ENCODE measurements around the gene HNRNPA0. TPM values are rescaled to one million over a fixed set of nuclear protein-coding genes. Genes with fewer than 3 reads are reported as not detected.

The HNRNPA0 gene
- total RNA-seq, 1 experiment from 2014 or later: 13.0 TPM

DNA sequence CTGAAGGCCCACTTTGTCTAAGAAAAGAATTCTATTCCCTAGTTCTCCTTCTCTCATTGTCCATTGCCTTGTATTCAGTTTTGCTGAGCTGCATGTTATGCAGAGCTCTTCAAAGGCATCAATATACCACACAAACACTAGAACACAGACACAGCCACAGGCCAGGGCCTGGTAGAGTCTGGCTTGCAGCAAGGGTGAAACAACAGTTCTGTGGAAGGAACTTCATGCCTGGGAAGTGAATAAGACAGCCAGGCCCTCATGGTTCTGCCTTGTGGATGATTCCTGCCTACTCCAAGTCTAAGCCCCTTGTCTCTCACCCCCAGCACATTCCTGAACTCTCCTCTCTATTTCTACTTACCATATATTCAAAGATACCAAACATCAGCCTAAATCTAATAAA, 49.1 kb downstream of the HNRNPA0 start:
- ChIA-PET POLR2A (ENCODE audit: unreplicated experiment) (no interaction called here), CTCF (no interaction called here)
- DNase-seq (no peak), ATAC-seq (no peak)
- Histone ChIP-seq H3K4me3 (ENCODE audit: low read length) (no peak overlapping the region), H3K36me3 (ENCODE audit: low read depth, low read length) (no peaks in the 10 kb centered on the region), H3K9ac (ENCODE audit: low read length) (no peak overlapping the region), H3K9me3 (ENCODE audit: low read length) (no peaks in the 10 kb centered on the region), H2AFZ (ENCODE audit: low read length) (no peak overlapping the region), H3K4me2 (ENCODE audit: low read length) (no peak overlapping the region), H3K27ac (ENCODE audit: low read length) (no peak overlapping the region), H3K27me3 (ENCODE audit: low read length) (no peaks in the 10 kb centered on the region), H3K4me1 (ENCODE audit: insufficient read depth, low read length) (no peaks in the 10 kb centered on the region), H3F3A (ENCODE audit: low read length, unreplicated experiment) (no peaks in the 10 kb centered on the region), H3K79me2 (ENCODE audit: low read length) (no peaks in the 10 kb centered on the region), H4K20me1 (ENCODE audit: low read length) (no peaks in the 10 kb centered on the region), H3K9me2 (replicated peaks; ENCODE audit: low read length) (no peaks in the 10 kb centered on the region)
- no peak for TF ChIP-seq EZH2phosphoT487 (IDR thresholded peaks at IDR 0.05; ENCODE audit: borderline replicate concordance, low read length)
- TF ChIP-seq EZH2 (IDR thresholded peaks at IDR 0.05; ENCODE audit: low read length, unreplicated experiment): no peak
- TF ChIP-seq, protein P1, sequence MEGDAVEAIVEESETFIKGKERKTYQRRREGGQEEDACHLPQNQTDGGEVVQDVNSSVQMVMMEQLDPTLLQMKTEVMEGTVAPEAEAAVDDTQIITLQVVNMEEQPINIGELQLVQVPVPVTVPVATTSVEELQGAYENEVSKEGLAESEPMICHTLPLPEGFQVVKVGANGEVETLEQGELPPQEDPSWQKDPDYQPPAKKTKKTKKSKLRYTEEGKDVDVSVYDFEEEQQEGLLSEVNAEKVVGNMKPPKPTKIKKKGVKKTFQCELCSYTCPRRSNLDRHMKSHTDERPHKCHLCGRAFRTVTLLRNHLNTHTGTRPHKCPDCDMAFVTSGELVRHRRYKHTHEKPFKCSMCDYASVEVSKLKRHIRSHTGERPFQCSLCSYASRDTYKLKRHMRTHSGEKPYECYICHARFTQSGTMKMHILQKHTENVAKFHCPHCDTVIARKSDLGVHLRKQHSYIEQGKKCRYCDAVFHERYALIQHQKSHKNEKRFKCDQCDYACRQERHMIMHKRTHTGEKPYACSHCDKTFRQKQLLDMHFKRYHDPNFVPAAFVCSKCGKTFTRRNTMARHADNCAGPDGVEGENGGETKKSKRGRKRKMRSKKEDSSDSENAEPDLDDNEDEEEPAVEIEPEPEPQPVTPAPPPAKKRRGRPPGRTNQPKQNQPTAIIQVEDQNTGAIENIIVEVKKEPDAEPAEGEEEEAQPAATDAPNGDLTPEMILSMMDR (conservative IDR thresholded peaks at IDR 0.05; ENCODE audit: low read depth, low read length): no peak
- intact Hi-C loops (cut with micrococcal nuclease): no loop called here
- no TSS peak for BruUV-seq (replicated peaks)

GRCh38 chr5:137703565-137703964, 50.6 kb downstream of the HNRNPA0 start:
- Histone ChIP-seq H3K4me2 (ENCODE audit: low read length) (no peak overlapping the region), H3K9ac (ENCODE audit: low read length) (no peak overlapping the region), H3K9me3 (ENCODE audit: low read length) (no peaks in the 10 kb centered on the region), H2AFZ (ENCODE audit: low read length) (no peak overlapping the region), H4K20me1 (ENCODE audit: low read length) (no peaks in the 10 kb centered on the region), H3K79me2 (ENCODE audit: low read length) (no peaks in the 10 kb centered on the region), H3K4me1 (ENCODE audit: insufficient read depth, low read length) (no peaks in the 10 kb centered on the region), H3K9me2 (replicated peaks; ENCODE audit: low read length) (no peaks in the 10 kb centered on the region), H3K4me3 (ENCODE audit: low read length) (no peak overlapping the region), H3K27ac (ENCODE audit: low read length) (no peak overlapping the region), H3K27me3 (ENCODE audit: low read length) (no peaks in the 10 kb centered on the region), H3F3A (ENCODE audit: low read length, unreplicated experiment) (no peaks in the 10 kb centered on the region), H3K36me3 (ENCODE audit: low read depth, low read length) (no peaks in the 10 kb centered on the region)
- no peak for ATAC-seq
- ChIA-PET CTCF (no interaction called here), POLR2A (ENCODE audit: unreplicated experiment) (no interaction called here)
- TF ChIP-seq, protein P1 (conservative IDR thresholded peaks at IDR 0.05; ENCODE audit: low read depth, low read length): no peak
- TF ChIP-seq EZH2 (IDR thresholded peaks at IDR 0.05; ENCODE audit: low read length, unreplicated experiment) (no peak), EZH2phosphoT487 (IDR thresholded peaks at IDR 0.05; ENCODE audit: borderline replicate concordance, low read length) (no peak)
- BruUV-seq (replicated peaks): no TSS peak
- no peak for DNase-seq
- intact Hi-C loops (cut with micrococcal nuclease): no loop called here

- ChIA-PET POLR2A (ENCODE audit: unreplicated experiment) (no interaction called here), CTCF (no interaction called here)
- Histone ChIP-seq H3K4me2 (ENCODE audit: low read length) (no peak overlapping the region), H3K36me3 (ENCODE audit: low read depth, low read length) (no peaks in the 10 kb centered on the region), H3F3A (ENCODE audit: low read length, unreplicated experiment) (no peaks in the 10 kb centered on the region), H3K9me3 (ENCODE audit: low read length) (no peaks in the 10 kb centered on the region), H4K20me1 (ENCODE audit: low read length) (no peaks in the 10 kb centered on the region), H3K4me3 (ENCODE audit: low read length) (no peak overlapping the region), H3K27me3 (ENCODE audit: low read length) (no peaks in the 10 kb centered on the region), H3K4me1 (ENCODE audit: insufficient read depth, low read length) (no peaks in the 10 kb centered on the region), H2AFZ (ENCODE audit: low read length) (no peak overlapping the region), H3K79me2 (ENCODE audit: low read length) (no peaks in the 10 kb centered on the region), H3K27ac (ENCODE audit: low read length) (no peak overlapping the region), H3K9ac (ENCODE audit: low read length) (no peak overlapping the region), H3K9me2 (replicated peaks; ENCODE audit: low read length) (no peaks in the 10 kb centered on the region)
- TF ChIP-seq, protein P1 (conservative IDR thresholded peaks at IDR 0.05; ENCODE audit: low read depth, low read length): no peak
- no peak for TF ChIP-seq EZH2 (IDR thresholded peaks at IDR 0.05; ENCODE audit: low read length, unreplicated experiment)
- TF ChIP-seq EZH2phosphoT487 (IDR thresholded peaks at IDR 0.05; ENCODE audit: borderline replicate concordance, low read length): no peak
- ATAC-seq (no peak), DNase-seq (no peak)
- no TSS peak for BruUV-seq (replicated peaks)
- intact Hi-C loops (cut with micrococcal nuclease): no loop called here
These were observed 53.9 kb downstream of the HNRNPA0 start for GRCh38 chr5:137700282-137700680.
